ENCODE measurements around the gene FADS3.

DNA sequence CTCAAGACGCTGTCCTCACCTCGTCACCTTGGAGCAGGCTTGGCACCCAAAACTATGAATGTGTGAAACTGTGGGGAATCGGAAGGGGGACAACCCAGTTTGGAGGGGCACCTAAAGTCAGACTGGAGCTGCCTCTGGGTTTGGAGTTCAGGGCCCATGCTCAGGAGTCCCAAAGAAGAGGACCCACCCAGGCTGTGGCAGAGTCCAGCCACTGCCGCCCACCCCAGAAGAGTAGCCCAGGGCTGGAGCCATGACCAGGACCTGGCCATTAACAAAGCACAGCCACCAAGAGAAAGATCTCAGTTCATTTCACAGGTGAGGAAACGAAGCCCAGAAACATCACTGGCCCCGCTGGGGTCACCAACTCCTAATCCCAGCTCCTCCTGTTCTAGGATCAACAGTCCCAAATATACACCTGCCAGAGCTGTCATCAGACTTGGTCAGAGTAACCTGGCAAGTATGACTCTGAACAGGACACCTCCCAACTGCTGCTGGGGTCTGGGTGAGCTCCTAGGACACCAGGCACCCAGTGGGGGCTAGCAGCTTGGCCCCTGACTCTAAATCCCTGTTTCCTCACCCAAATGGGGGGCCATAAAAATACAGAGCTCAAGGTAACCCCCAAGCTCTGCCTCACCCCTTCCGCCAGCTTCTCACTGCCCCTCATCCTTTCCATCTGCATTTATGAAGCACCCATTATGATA, 23.3 kb upstream of the FADS3 start:
- TF ChIP-seq, protein P1, sequence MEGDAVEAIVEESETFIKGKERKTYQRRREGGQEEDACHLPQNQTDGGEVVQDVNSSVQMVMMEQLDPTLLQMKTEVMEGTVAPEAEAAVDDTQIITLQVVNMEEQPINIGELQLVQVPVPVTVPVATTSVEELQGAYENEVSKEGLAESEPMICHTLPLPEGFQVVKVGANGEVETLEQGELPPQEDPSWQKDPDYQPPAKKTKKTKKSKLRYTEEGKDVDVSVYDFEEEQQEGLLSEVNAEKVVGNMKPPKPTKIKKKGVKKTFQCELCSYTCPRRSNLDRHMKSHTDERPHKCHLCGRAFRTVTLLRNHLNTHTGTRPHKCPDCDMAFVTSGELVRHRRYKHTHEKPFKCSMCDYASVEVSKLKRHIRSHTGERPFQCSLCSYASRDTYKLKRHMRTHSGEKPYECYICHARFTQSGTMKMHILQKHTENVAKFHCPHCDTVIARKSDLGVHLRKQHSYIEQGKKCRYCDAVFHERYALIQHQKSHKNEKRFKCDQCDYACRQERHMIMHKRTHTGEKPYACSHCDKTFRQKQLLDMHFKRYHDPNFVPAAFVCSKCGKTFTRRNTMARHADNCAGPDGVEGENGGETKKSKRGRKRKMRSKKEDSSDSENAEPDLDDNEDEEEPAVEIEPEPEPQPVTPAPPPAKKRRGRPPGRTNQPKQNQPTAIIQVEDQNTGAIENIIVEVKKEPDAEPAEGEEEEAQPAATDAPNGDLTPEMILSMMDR (IDR thresholded peaks at IDR 0.05; ENCODE audit: low read length): no peak
- TF ChIP-seq EZH2 (IDR thresholded peaks at IDR 0.05; ENCODE audit: borderline replicate concordance, low read length): no peak
